K562 treated with DMSO at 1 percent for 12 hours (cell line): ENCODE data around the gene BAMBI. TPM values are rescaled to one million over a fixed set of nuclear protein-coding genes. Genes with fewer than 3 reads are reported as not detected.

Experiments
- total RNA-seq: library from RNA; unstranded; fragments of 300-600 nt; gene quantifications from 2 replicates; pipeline ENCODE4 v1.2.3, GENCODE V29; 2022; ENCODE audit not compliant: insufficient read depth

Gene BAMBI, protein sequence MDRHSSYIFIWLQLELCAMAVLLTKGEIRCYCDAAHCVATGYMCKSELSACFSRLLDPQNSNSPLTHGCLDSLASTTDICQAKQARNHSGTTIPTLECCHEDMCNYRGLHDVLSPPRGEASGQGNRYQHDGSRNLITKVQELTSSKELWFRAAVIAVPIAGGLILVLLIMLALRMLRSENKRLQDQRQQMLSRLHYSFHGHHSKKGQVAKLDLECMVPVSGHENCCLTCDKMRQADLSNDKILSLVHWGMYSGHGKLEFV
- 11.8 and 15.1 TPM in 2 replicates for total RNA-seq

DNA sequence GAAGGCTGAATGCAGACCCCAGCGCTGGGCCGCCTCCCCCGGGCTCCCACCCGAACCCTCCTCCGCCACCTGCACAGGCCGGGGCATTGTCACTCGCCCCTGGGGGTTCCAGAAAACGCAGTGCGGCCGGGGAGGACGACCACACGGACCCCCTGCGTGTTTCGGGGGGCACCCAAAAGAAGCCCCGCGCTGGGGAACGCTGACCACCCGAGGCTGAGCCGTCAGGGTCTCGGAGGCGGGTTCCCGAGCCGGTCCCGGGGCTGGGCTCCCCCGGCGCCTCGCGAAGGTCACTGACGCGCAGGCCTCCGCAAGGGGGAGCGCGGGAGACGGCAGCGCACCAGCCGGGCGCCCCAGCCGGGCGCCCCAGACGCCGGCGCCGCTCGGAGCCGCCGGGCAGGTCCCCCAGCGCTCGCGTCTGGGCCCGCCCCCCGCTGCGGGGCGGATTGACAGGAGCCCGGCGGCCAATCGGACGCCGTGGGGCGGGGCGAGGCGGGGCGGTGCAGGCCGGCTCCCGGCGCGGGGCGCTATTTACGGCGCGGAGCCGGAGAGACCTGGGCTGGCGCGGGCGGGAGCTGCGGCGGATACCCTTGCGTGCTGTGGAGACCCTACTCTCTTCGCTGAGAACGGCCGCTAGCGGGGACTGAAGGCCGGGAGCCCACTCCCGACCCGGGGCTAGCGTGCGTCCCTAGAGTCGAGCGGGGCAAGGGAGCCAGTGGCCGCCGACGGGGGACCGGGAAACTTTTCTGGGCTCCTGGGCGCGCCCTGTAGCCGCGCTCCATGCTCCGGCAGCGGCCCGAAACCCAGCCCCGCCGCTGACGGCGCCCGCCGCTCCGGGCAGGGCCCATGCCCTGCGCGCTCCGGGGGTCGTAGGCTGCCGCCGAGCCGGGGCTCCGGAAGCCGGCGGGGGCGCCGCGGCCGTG lies at the start of gene BAMBI:
TSS of gene BAMBI (plus strand) at position 554 of the 920 bp plus-strand sequence. CDS start 377 bp downstream, outside the sequence.

Other genes starting within 250 kb of the BAMBI start
- gene WAC, start 144.4 kb upstream of the BAMBI start, total RNA-seq: 21.7 and 85.8 TPM in 2 replicates